Left renal pelvis (tissue), 4 donors: ENCODE data around the gene KLF7. TPM values are rescaled to one million over a fixed set of nuclear protein-coding genes. Genes with fewer than 3 reads are reported as not detected.

Experiments used
- DNase-seq, 4 donors: peaks; one replicate each; pipeline ENCODE4 v3.0.0-alpha.2; 2013; ENCODE audit warnings: low read depth in 4 of 4, low spot score in 3 of 4
- polyA plus RNA-seq, 4 donors: library from polyadenylated mRNA; unstranded; fragments of 120-200 nt; gene quantifications; one replicate each; pipeline ENCODE4 v1.2.1, GENCODE V29; 2013; ENCODE audit not compliant: insufficient read length in 4 of 4

Gene KLF7
- polyA plus RNA-seq, 4 donors = 18.6 to 34.1 (median 25.6) TPM

DNA sequence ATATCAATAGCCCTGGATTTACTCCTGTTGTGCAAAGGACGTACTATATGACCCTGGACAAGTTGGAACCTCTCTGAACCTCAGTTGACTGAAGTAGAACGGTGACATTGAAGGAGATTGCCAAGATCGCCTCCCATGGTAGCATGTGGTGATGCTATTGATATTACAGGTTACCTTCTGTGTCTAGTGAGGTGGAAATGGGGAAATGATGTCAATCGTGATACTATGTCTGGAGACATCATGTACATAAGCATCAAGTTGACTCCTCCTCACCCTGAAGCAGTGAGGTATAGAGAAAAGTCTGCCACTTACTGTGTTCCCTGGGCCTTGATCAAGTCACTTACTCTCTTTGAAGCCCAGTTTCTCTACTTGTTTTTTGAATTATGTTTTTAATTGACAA is 93.9 kb downstream of the KLF7 start:
- no peak for DNase-seq

- peak in 2 of 4 donors; percentile 7 to 24 for DNase-seq
These were observed 98.3 kb downstream of the KLF7 start for GRCh38 chr2:207067473-207067872.

GRCh38 chr2:207066791-207067460 is 98.8 kb downstream of the KLF7 start:
- no peak for DNase-seq

DNA sequence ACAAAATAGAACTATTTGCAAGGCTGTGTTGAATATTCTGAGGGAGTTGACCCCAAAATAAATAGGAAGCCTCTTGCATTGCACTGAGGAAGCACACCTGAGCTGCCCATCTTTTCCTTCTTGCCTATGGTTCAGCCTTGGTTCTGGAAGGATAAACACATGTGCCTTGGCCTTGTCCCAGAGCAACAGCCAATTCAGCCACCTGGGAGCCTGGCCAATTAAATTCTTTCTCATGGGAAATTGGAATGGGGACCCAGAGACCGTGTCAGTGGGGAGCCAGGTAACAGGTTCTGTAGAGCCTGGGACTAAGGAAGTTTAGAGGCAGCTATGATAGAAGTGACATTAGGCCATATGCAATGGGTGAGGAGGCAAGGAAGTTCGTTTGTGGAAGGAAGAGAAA is 99.6 kb downstream of the KLF7 start:
- DNase-seq = no peak

- DNase-seq = no peak
These were observed 101.5 kb downstream of the KLF7 start for GRCh38 chr2:207064128-207064690.

DNA sequence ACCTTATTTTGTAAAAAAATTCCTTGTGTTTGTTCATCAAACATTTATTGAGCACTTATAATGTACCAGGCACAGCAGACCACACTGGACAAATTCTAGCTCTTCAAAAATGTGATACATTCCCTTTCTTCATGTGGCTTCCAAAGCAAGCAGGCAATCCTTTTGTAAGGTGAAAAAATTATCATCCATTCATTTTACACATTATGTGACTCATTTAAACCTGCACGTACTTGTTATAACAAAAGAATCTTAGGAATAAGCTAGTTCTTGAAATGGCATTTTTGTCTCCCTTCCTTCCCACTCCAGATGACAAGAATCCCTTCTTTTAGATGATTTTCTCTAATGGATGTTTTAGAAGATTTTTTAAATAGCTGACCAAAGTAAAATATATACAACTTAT is 104.6 kb downstream of the KLF7 start:
- DNase-seq = no peak

- no peak for DNase-seq
These were observed 110.5 kb downstream of the KLF7 start for GRCh38 chr2:207055257-207055656.

DNA sequence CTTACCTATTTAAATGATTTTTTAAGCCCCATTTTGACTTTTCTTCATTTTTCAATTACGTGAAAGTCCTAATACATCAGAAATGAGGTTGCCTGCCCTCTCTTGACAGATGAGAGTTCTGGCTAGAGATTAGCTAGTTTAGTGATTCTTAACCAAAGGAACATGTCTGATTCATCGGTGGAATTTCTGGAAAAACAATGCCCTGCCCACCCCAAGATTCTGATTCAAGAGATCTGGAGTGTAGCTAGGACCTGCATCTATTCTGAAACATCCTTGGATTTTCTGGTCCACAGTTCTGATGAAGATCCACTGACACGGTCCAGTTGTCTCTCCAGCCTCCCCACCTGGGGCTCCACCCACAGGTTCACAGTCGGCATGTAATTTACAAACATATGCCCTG is 111.2 kb downstream of the KLF7 start:
- no peak for DNase-seq

DNA sequence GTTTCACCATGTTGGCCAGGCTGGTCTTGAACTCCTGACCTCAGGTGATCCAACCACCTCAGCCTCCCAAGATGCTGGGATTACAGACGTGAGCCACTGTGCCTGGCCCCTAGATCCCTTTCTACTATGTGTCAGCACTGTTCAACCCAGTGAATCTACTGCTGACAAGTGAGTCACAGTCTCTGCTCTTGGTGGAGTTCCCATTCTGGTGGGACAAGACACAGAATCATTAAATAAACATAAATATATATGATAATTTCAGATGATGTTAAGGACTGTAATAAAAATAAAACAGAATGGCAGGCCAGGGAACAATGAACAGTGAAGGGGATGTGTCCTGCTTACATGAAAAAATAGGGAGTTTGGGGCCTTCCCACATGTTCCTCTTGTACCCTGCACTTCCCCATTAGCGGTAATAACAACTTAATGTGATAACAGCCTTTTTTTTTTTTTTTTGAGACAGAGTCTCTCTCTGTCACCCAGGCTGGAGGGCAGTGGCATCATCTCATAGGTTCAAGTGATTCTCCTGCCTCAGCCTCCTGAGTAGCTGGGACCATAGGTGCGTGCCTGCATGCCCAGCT is 114.3 kb downstream of the KLF7 start:
- DNase-seq = no peak

DNA sequence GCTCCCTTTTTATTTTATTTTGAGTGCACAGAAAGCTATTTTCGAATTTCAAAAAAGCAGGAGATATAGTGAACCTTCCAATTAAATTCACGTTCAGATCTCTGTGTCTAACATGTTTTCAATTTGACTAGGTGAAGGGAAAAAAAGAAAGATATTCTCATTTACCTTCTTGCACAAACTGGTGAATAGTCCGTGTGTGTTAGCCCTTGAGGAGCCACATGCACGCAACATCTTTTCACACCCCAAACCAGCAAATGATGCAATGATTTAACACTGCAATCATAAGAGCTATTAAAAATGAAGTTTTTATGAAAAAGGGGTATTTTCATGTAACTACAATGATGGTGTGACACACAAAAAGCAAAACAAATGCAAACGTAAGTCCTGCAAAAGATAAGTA is 116.6 kb downstream of the KLF7 start:
- DNase-seq = no peak

DNA sequence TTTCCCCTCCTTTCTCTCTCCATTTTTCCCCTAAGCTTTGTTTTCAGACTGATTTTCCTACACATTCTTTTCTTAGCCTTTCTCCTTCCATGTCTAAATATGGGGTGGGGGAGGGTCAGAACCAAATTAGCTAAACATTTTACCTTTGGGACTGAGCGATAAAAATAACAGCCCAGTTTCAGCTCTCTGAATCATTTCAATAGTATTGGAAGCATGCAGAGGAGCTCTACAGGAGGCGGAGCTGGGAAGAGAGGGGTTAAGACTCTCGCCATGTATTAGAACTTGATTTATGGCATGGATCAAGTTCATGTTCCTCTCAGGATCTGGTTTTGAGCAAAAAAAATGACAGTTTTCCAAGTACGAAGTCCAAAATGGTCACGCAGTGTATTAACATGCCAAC is 117.3 kb downstream of the KLF7 start:
- no peak for DNase-seq

GRCh38 chr2:207046724-207047123 is 119.0 kb downstream of the KLF7 start:
- no peak for DNase-seq

DNA sequence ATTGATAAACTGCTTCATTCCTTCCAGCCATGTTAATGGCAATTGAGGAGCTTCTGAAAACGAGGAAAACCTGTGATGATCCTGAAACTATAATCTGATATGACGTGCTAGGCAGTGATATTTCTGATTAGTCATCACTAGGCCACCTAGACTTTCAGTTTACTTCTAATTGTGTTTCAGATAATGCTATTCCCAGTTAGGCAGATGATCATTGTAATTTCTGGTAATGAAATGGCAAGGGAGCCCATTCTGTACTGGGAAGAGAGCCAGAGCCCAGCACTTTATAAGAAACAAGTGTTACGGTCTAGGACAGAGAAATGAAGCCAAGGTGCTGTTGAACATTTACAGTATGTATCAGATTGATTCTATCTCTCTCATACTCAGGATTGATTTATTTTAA is 120.2 kb downstream of the KLF7 start:
- no peak for DNase-seq

DNA sequence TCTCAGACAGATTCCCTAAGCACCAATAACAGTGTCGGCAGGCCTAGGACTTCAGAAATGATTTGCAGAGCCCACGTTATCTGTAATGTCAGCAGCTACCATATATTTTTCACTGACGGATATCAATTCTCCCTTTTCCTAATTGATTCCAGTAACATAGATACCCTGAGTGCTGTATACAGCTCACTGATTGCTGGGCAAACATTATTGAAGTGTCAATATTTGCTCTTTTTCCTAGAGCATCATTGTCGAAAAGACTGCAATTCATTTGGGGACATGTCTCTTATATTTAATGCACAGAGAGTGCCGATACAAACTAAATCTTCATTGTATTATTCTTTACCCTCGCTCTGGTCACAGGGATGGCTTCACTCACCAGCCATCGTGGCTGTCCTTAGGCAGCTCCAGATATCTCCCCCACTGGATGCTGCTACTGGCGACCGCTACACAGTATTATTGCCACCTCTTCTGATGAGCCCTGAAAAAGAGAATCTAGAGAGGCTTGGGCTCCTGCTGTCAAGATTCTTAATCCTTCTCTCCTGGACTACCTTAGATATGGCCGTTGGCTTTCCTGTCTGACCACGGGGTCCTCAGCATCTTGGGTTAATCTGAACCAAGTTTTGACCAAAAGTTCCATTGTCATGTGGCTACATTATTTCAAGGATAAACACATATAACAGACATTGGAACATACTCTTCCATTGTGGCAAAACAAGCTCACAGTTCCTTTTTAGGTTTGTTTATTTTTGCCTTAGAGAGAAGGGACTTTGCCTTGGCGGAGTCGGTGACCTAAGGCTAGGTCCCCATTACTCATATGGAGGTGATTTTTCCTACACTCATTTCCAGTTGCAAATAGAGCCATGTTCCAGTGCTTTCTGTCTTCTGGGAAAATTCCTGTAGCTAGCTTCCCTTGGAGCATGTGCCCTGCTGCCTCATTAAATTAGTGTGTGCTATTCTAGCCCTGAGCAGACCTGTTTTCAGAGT is 121.1 kb downstream of the KLF7 start:
- DNase-seq = no peak

- DNase-seq = no peak
These were observed 122.9 kb downstream of the KLF7 start for GRCh38 chr2:207042841-207043240.

DNA sequence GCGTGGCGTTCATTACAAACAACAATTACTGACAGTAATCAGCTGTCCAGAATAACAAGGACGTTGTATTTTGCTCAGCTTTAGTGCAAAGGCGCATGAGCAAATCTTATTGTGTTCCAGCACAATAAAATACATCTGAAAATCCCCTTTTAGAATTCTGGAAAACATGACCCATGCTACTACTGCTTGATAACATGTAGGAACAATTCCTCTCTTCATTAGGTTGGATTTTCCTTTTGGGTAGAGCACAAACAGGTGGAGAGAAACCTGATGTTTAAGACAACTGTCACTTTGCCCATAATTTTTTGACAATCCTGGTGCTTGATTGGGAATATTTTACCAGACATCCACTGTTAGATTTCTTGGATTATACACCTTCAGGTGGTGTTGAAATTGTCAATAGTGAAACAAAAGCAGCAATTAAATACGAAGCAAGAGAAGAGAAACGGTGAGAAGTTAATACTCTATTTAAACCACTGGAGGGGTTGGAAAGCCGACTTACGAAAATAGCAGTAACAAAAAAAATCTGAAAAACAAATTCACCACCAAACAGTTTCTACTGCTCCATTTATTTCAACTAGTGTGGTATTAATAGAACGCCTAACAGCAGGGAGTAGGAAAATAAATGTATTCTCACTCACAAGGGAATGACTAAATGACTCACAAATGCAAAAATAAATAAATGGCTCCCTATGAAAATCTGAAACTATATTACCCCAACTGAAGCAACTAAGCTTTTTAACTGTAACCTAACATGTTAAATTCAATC is 123.8 kb downstream of the KLF7 start:
- DNase-seq = no peak

- no peak for DNase-seq
These were observed 124.5 kb downstream of the KLF7 start for GRCh38 chr2:207041279-207041678.

DNA sequence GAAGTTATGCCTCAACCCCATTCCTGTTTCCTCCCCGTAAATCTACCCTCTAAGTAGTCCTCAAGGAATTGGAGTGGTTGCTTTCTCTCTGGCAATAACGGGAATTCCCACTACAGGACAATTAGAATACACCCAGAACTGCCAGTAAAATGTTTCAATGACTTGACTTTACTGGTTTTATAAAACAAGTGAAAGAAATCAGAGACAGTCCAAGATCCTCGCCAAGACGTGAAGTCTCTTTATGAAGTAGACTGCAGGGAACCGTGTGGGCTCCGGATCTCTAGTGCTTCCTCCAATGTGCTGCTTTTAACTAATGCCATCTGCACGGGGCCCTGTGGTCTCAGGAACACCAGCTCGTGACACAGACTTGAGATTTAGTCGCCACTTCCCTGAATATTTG is 125.1 kb downstream of the KLF7 start:
- no peak for DNase-seq

DNA sequence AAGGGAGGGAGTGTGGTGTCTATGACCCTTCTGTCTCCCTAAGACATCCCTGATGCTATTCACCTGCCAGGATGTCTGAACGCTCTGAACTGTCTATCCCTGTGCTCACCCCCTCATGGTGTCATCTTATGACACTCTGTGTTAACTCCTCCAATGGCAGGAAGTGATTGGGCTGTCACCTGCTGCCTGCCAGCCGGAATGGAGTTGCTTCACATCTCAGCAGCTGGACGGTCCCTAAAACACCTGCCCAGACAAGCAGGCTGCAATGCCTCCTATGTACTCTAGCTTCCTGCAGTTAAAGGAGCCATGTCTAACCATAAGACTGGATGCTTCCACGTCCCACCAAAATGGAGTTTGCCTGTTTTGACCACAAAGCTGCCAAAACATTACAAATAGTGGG is 126.5 kb downstream of the KLF7 start:
- no peak for DNase-seq

GRCh38 chr2:207038299-207038698 is 127.4 kb downstream of the KLF7 start:
- no peak for DNase-seq

GRCh38 chr2:207037896-207038295 is 127.9 kb downstream of the KLF7 start:
- no peak for DNase-seq
